Lower leg skin (tissue), 4 donors: ENCODE results near the gene RNF141. TPM values are rescaled to one million over a fixed set of nuclear protein-coding genes. Genes with fewer than 3 reads are reported as not detected.

ENCODE experiments used
- DNase-seq, 2 donors: peaks; one replicate each; pipeline ENCODE4 v3.0.0-alpha.2; 2019; ENCODE audit warnings: low spot score in 2 of 2
- H3K4me3 ChIP-seq: fragments of 200-600 bp; sonication (generic); 2 replicates; pipeline ENCODE4 v1.5.1; 2017; ENCODE audit warnings: mild to moderate bottlenecking, low read depth; ENCODE audit not compliant: poor library complexity, severe bottlenecking
- CTCF ChIP-seq, 3 donors: fragments of 450-650 bp; IDR thresholded peaks; one replicate each; pipeline ENCODE4 v1.5.1; 2016; ENCODE audit warnings: antibody characterized with exemption in 3 of 3, mild to moderate bottlenecking in 3 of 3, moderate library complexity in 2 of 3
- POLR2A ChIP-seq, 2 donors: fragments of 450-650 bp; IDR thresholded peaks; one replicate each; pipeline ENCODE4 v1.6.1; 2016 to 2017; ENCODE audit warnings: antibody characterized with exemption in 2 of 2, mild to moderate bottlenecking in 1 of 2, moderate library complexity in 1 of 2
- WGBS, 2 donors: methylation state at CpG; one replicate each; pipeline ENCODE4 v1.1.5; 2018; 5-methylcytosine and 5-hydroxymethylcytosine counted together
- intact Hi-C: fragments of 100-400 bp; cut with DNase I; formaldehyde crosslinking; loops from one replicate; pipeline ENCODE4 v1.15.0; 2023; ENCODE audit warnings: low total_unique reads
- total RNA-seq, 4 donors: library from RNA; depleted of rRNA; stranded (reverse); fragments of >200 nt; gene quantifications; one replicate each; pipeline ENCODE4 v1.1.0, GENCODE V29; 2016

RNF141 gene
- total RNA-seq, 4 donors from 2014 or later: 70.6 to 74.9 (median 74.2) TPM

DNA sequence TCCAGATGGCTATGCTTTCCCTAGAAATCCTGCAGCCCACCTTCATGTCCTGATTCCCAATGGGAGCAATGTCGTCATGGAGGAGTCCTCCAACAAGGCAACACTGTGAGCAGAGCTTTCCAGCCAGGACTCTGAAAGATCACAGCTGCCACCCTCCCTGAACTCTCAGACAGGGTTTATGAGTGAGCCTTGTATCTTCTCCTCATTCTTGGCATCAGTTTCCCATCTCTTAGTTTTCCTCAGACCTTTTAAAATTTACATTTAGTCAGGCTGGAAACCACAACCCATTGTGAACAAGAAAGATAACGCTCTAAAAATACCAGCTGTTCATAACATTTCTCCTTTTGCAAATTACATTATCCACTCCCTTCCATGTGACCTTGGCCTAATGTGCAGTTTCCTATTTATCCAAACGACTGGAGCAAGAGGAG lies 43.1 kb upstream of the RNF141 start:
- H3K4me3 ChIP-seq: no peak overlapping the region
- intact Hi-C loops: no loop called here
- TF ChIP-seq POLR2A (IDR thresholded peaks at IDR 0.05): no peak
- no peak for TF ChIP-seq CTCF (IDR thresholded peaks at IDR 0.05)
- no peak for DNase-seq
- 34 to 41% methylated on average over 3 of the region's 3 CpGs for WGBS, 2 donors

GRCh38 chr11:10581481-10582019 lies 40.6 kb upstream of the RNF141 start:
- H3K4me3 ChIP-seq: no peak overlapping the region
- peak in 1 of 2 donors; percentile 58 for DNase-seq
- intact Hi-C loops: no loop called here
- TF ChIP-seq CTCF (IDR thresholded peaks at IDR 0.05): no peak
- TF ChIP-seq POLR2A (IDR thresholded peaks at IDR 0.05): no peak
- WGBS, 2 donors: 78 to 79% methylated on average over 4 of the region's 4 CpGs

DNA sequence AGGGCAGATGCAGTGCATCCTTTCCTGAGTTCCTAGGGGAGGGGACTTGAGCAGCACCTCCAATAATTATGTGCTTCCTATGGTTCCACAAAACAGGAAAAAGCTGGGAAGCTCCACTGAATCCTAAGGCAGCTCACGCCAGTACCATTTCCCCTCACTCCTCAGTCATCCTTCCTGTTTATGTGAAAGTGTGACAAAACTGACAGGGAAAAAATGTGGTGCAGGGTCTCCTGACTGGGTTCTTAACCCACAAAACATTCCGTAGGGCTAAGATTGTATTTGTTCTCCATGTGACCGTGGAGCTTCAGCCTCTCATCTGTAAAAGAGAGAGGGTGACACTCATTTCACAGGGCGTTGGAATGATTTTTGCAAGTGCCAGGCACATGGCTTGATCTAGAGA lies 39.6 kb upstream of the RNF141 start:
- no peak for DNase-seq
- TF ChIP-seq POLR2A (IDR thresholded peaks at IDR 0.05) (no peak), CTCF (IDR thresholded peaks at IDR 0.05) (no peak)
- no peak overlapping the region for H3K4me3 ChIP-seq
- intact Hi-C loops: no loop called here
- WGBS, 2 donors: 88 to 89% methylated on average over 4 of the region's 4 CpGs

DNA sequence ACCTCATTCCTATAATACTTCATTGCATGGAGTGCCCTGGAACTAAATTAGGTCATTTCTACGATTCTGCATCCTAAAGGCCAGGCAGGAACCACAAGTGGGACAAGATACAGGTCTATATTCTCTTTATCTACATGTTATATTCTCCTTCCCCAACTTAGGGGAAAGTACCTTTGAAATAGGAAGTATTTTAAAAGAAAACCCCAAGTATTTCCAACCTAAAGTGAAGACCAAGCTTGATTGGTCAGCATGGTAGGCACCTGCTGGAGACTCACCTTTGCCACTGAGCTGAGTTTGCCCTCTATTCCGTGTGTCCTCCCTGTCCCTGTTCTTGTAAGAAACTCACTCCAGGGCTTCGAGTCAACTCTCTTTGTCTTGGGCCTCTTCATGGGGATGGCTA lies 38.7 kb upstream of the RNF141 start:
- intact Hi-C loops: no loop called here
- TF ChIP-seq POLR2A (IDR thresholded peaks at IDR 0.05): no peak
- no peak for TF ChIP-seq CTCF (IDR thresholded peaks at IDR 0.05)
- WGBS, 2 donors: 90 to 91% methylated on average over 3 of the region's 3 CpGs
- H3K4me3 ChIP-seq: no peak overlapping the region
- no peak for DNase-seq

DNA sequence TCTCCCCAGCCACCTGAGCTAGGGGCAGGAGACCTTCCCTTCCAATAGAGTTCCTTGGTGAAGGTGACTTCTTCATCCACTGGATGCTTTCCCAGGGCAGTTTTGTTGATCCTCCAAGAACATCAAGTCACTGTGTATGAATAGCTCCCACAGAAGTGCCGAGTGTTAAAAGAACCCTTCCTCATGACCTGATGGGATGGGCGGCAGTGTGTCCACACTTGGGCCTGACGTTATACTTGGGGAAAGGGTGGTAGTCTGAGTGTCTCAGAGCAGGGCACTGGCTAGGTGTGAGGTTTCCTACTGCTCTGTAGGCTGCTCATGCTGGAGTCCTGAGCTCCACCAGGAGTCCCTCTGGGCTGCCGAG lies 35.0 kb upstream of the RNF141 start:
- WGBS, 2 donors: 88 to 98% methylated on average over 4 of the region's 4 CpGs
- TF ChIP-seq POLR2A (IDR thresholded peaks at IDR 0.05) (no peak), CTCF (IDR thresholded peaks at IDR 0.05) (no peak)
- intact Hi-C loops: no loop called here
- H3K4me3 ChIP-seq: no peak overlapping the region
- no peak for DNase-seq

GRCh38 chr11:10575346-10576034 lies 34.5 kb upstream of the RNF141 start:
- H3K4me3 ChIP-seq: no peak overlapping the region
- intact Hi-C loops: no loop called here
- no peak for TF ChIP-seq POLR2A (IDR thresholded peaks at IDR 0.05)
- no peak for TF ChIP-seq CTCF (IDR thresholded peaks at IDR 0.05)
- WGBS, 2 donors: 86 to 93% methylated on average over 3 of the region's 3 CpGs
- no peak for DNase-seq
